ENCODE measurements around the gene RABAC1. TPM values are rescaled to one million over a fixed set of nuclear protein-coding genes. Genes with fewer than 3 reads are reported as not detected.

Gene RABAC1
- total RNA-seq, 1 experiment from 2014 or later, result 64.4 TPM

GRCh38 chr19:41998246-41999020, 39.3 kb upstream of the RABAC1 start:
- Mint-ChIP-seq H3K27ac (ENCODE audit: unreplicated experiment) (no peak overlapping the region), H3K9me3 (ENCODE audit: unreplicated experiment) (no peaks in the 10 kb centered on the region), H3K36me3 (ENCODE audit: insufficient read depth, unreplicated experiment) (peaks cover 4% of the 10 kb centered on the region), H3K27me3 (ENCODE audit: insufficient read depth, unreplicated experiment) (peaks cover 60% of the 10 kb centered on the region), H3K4me3 (ENCODE audit: unreplicated experiment) (no peak overlapping the region), H3K4me1 (ENCODE audit: low read depth, unreplicated experiment) (peaks cover 5% of the 10 kb centered on the region)
- ChIA-PET POLR2A (no interaction called here), CTCF (no interaction called here)
- Histone ChIP-seq H3K9me3 (no peaks in the 10 kb centered on the region), H3K36me3 (ENCODE audit: control insufficient read depth, insufficient read depth, low read length) (no peaks in the 10 kb centered on the region), H3K27me3 (replicated peaks; ENCODE audit: control insufficient read depth, insufficient read depth, low read length) (peaks cover 8% of the 10 kb centered on the region), H3K4me1 (peaks cover 3% of the 10 kb centered on the region), H3K4me3 (ENCODE audit: low read depth, low read length) (no peak overlapping the region)
- peak in 1 of 2 experiments; percentile 68 for DNase-seq
- no TSS peak for BruUV-seq (replicated peaks)
- peak; percentile 67 to 80 for TF ChIP-seq CTCF (IDR thresholded peaks at IDR 0.05; ENCODE audit: insufficient read depth in 1 of 2, low read depth in 1 of 2, low read length in 1 of 2, severe bottlenecking in 1 of 2, unreplicated experiment in 1 of 2)
- intact Hi-C loops (cut with micrococcal nuclease; ENCODE audit: unreplicated experiment), result no loop called here

GRCh38 chr19:41997851-41998229, 38.7 kb upstream of the RABAC1 start:
- Histone ChIP-seq H3K4me3 (ENCODE audit: low read depth, low read length) (no peak overlapping the region), H3K4me1 (peaks cover 6% of the 10 kb centered on the region), H3K9me3 (no peaks in the 10 kb centered on the region), H3K36me3 (ENCODE audit: control insufficient read depth, insufficient read depth, low read length) (no peaks in the 10 kb centered on the region), H3K27me3 (replicated peaks; ENCODE audit: control insufficient read depth, insufficient read depth, low read length) (peaks cover 8% of the 10 kb centered on the region)
- no peak for TF ChIP-seq CTCF (IDR thresholded peaks at IDR 0.05; ENCODE audit: insufficient read depth in 1 of 2, low read depth in 1 of 2, low read length in 1 of 2, severe bottlenecking in 1 of 2, unreplicated experiment in 1 of 2)
- H3K27ac Mint-ChIP-seq (ENCODE audit: unreplicated experiment), result no peak overlapping the region
- no peak overlapping the region for H3K4me3 Mint-ChIP-seq (ENCODE audit: unreplicated experiment)
- peaks cover 4% of the 10 kb centered on the region for H3K36me3 Mint-ChIP-seq (ENCODE audit: insufficient read depth, unreplicated experiment)
- intact Hi-C loops (cut with micrococcal nuclease; ENCODE audit: unreplicated experiment), result no loop called here
- H3K27me3 Mint-ChIP-seq (ENCODE audit: insufficient read depth, unreplicated experiment), result peaks cover 58% of the 10 kb centered on the region
- BruUV-seq (replicated peaks), result no TSS peak
- H3K4me1 Mint-ChIP-seq (ENCODE audit: low read depth, unreplicated experiment), result peaks cover 5% of the 10 kb centered on the region
- DNase-seq, result no peak
- POLR2A ChIA-PET, result no interaction called here
- H3K9me3 Mint-ChIP-seq (ENCODE audit: unreplicated experiment), result no peaks in the 10 kb centered on the region
- CTCF ChIA-PET, result no interaction called here

GRCh38 chr19:41997121-41997850, 38.2 kb upstream of the RABAC1 start:
- ChIA-PET CTCF (interaction anchor here (1.0 kb wide), 1 partner anchor 38 kb away, joined by 3 read pairs; no protein-coding TSS in a partner anchor), POLR2A (no interaction called here)
- no peaks in the 10 kb centered on the region for H3K36me3 ChIP-seq (ENCODE audit: control insufficient read depth, insufficient read depth, low read length)
- Mint-ChIP-seq H3K4me3 (ENCODE audit: unreplicated experiment) (no peak overlapping the region), H3K27me3 (ENCODE audit: insufficient read depth, unreplicated experiment) (peaks cover 60% of the 10 kb centered on the region), H3K36me3 (ENCODE audit: insufficient read depth, unreplicated experiment) (peaks cover 4% of the 10 kb centered on the region), H3K27ac (ENCODE audit: unreplicated experiment) (no peak overlapping the region), H3K4me1 (ENCODE audit: low read depth, unreplicated experiment) (peaks cover 5% of the 10 kb centered on the region), H3K9me3 (ENCODE audit: unreplicated experiment) (no peaks in the 10 kb centered on the region)
- TF ChIP-seq CTCF (IDR thresholded peaks at IDR 0.05; ENCODE audit: insufficient read depth in 1 of 2, low read depth in 1 of 2, low read length in 1 of 2, severe bottlenecking in 1 of 2, unreplicated experiment in 1 of 2), result no peak
- H3K4me1 ChIP-seq, result peaks cover 6% of the 10 kb centered on the region
- intact Hi-C loops (cut with micrococcal nuclease; ENCODE audit: unreplicated experiment), result no loop called here
- peak in 1 of 2 experiments; percentile 76 for DNase-seq
- no TSS peak for BruUV-seq (replicated peaks)
- peaks cover 7% of the 10 kb centered on the region for H3K27me3 ChIP-seq (replicated peaks; ENCODE audit: control insufficient read depth, insufficient read depth, low read length)
- H3K4me3 ChIP-seq (ENCODE audit: low read depth, low read length), result no peak overlapping the region
- no peaks in the 10 kb centered on the region for H3K9me3 ChIP-seq

All from Caco-2 (cell line).